Pulmonary artery endothelial cell (primary cell): ENCODE measurements around the gene AKAP6. TPM values are rescaled to one million over a fixed set of nuclear protein-coding genes. Genes with fewer than 3 reads are reported as not detected.
"Not testable (repeated sequence)": the region's sequence is repeated elsewhere in the genome, so short reads cannot be mapped to it uniquely, and the experiment has no call there.

Experiments used
- DNase-seq: peaks from one replicate; pipeline ENCODE4 v3.0.0-alpha.2; 2011; ENCODE audit warnings: low read depth, low spot score
- total RNA-seq: library from RNA; depleted of rRNA; stranded (reverse); fragments of >200 nt; gene quantifications from 2 replicates; pipeline ENCODE4 v1.2.3, GENCODE V29; 2014

Gene AKAP6
- total RNA-seq, 1 donor from 2014 or later: 0.26 TPM

- no peak for DNase-seq
Measured at GRCh38 chr14:32368107-32368506, 39.0 kb downstream of the AKAP6 start.

DNA sequence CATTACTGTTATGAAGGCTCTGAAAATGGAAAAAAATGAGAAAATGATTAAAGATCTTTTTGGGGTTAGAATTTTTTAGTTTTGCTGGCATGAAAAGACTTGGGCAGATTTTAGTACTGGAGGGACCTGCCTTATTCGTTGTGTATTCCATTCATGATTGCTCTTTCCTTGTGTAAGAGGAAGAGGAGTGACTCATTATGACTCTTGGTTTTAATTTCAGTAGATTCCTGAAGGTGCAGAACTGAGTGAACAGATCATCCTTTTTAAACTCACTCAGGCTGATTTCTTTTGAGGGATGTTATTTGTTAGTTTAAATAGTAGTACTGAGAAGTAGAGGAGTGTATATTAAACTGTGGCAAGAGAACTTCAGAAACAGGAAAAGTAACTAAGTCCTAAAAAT, 41.6 kb downstream of the AKAP6 start:
- DNase-seq: peak; percentile 8

DNA sequence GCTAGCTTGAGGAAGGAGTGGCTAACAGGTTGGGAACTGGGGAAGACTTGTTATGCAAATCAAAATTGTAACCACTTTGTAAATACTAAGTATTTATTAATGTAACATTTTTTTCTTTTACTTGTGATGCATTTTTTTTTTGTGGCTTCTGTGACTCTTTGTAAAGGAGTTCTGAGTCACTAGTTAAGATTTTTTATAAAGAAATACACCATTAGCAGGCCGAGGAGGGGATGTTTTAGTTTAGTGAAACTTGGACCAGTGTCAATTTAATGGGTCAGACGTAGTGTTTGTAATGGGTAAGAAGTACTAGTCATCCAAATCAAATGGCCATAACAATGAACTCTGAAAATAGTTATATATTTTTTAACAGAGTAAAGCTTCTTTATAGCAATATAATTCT, 43.1 kb downstream of the AKAP6 start:
- DNase-seq: no peak

DNA sequence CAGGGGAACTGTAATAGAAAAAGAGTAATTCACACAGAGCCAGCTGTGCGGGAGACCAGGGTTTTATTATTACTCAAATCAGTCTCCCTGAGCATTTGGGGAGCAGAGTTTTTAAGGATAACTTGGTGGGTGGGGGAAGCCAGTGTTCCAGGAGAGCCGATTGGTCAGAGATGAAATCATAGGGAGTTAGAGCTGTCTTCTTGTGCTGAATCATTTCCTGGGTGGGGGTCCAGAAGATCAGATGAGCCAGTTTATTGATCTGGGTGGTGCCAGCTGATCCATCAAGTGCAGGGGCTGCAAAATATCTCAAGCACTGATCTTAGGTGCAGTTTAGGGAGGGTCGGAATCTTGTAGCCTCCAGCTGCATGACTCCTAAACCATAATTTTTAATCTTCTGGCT, 44.1 kb downstream of the AKAP6 start:
- DNase-seq: not testable (repeated sequence)

- no peak for DNase-seq
Measured at GRCh38 chr14:32374155-32374554, 45.1 kb downstream of the AKAP6 start.

GRCh38 chr14:32375663-32376062, 46.6 kb downstream of the AKAP6 start:
- no peak for DNase-seq

- DNase-seq: no peak
Measured at GRCh38 chr14:32377046-32377646, 48.0 kb downstream of the AKAP6 start.

DNA sequence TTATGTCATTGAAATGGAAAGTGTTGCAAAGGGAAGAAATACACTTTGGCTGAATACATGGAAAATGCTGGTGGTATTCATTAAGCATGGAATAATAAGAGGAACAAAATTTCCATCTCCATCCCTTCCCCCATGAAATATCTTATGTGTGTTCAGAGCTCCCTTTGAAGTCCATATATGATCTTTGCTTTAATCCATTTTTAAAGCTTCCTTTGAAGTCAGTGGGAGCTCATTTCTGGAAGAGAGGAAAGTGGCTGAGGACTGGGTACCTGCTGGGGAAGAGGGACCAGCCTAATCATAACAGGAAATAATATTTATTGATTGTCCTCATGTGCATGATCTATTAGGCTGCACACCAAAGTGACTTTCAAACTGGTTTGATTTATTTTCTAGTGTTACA, 49.2 kb downstream of the AKAP6 start:
- DNase-seq: no peak

DNA sequence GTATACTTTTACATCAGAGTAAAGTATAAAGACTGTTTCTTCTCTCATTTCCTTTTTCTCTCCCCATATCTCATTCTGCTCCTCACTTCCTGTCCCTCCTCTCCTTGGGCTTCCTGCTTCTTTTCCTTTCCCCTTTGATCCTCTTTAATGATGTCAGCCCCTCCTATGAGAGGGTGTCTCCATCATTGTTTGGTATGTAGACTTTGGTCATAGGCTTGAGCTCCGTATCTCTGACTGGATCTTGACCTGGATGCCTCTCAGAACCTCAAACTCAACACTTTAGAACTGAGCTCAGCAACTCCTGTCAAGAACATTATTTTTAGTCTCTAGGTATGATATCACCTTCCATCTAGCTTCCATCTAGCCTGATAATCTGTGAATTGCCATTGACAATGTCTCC, 50.3 kb downstream of the AKAP6 start:
- DNase-seq: no peak

DNA sequence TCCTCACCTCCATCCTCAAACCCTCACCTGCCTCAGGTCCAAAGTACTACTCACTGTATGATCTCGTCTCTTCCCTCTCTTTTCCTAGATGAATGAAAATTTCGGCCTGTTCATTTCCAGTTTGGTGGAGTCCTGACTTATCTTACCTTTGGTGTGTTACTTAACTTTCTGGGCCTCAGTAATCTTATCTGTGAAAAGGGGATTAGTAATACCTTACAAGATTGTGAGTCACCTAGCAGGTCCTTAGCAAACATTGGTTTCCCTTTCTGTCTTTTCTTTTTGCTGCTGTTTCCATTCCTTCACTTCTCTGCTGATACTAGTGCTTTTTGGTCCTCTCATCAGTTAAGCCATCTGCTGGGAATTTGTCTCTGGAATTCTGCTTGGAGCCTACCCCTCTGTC, 52.8 kb downstream of the AKAP6 start:
- DNase-seq: no peak

GRCh38 chr14:32382704-32383103, 53.6 kb downstream of the AKAP6 start:
- no peak for DNase-seq

GRCh38 chr14:32383364-32384009, 54.4 kb downstream of the AKAP6 start:
- DNase-seq: no peak

DNA sequence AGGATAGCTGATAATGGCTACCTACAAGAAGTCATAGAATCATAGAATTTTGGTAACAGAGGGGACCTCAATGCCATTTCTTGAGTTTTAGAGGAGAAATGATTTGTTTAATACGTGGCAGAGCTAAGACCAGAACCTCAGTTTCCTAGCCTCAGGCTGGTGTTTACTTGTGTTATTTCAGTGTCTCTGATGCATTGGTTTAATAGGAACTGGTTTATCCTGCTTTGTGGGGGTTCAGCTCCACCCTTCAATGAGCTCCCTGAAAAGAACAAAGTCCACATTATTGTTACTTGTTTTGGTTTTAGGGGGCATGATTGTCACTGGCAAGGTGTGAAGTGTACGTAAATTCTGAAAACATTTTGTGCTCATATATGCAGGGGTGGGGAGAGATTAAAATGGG, 55.4 kb downstream of the AKAP6 start:
- DNase-seq: no peak

DNA sequence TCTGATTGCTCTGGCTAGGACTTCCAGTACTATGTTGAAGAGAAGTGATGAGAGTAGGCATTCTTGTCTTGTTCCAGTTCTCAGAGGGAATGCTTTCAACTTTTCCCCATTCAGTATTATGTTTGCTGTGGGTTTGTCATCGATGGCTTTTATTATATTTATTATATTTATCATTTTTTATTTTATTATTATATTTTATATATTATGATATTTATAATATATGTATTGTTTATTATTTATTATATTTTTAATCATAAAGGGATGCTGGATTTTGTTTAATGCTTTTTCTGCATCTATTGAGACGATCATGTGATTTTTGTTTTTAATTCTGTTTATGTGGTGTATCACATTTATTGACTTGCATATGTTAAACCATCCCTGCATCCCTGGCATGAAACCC, 58.2 kb downstream of the AKAP6 start:
- not testable (repeated sequence) for DNase-seq

DNA sequence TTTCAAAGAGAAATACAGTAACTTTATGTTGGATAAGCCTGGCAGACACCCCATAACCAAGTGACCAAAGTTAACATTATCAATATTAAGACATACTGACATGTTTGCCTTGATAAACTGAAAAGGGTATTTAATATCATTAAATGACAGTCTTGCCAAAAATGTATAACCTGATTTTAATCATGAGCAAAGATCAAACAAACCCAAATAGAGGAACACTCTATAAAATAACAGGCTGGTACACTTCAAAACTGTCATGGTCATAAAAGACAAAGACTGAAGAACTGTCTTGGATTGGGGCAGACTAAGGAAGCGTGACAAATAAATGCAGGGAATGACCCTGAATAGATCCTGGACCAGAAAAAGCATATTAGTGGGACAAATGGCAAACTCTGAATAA, 64.0 kb downstream of the AKAP6 start:
- no peak for DNase-seq

- DNase-seq: no peak
Measured at GRCh38 chr14:32394038-32394437, 64.9 kb downstream of the AKAP6 start.

- DNase-seq: no peak
Measured at GRCh38 chr14:32396885-32397284, 67.8 kb downstream of the AKAP6 start.

- DNase-seq: no peak
Measured at GRCh38 chr14:32397861-32398640, 69.0 kb downstream of the AKAP6 start.

- no peak for DNase-seq
Measured at GRCh38 chr14:32399920-32400319, 70.8 kb downstream of the AKAP6 start.

- no peak for DNase-seq
Measured at GRCh38 chr14:32400480-32400879, 71.4 kb downstream of the AKAP6 start.

- no peak for DNase-seq
Measured at GRCh38 chr14:32403021-32403420, 73.9 kb downstream of the AKAP6 start.

DNA sequence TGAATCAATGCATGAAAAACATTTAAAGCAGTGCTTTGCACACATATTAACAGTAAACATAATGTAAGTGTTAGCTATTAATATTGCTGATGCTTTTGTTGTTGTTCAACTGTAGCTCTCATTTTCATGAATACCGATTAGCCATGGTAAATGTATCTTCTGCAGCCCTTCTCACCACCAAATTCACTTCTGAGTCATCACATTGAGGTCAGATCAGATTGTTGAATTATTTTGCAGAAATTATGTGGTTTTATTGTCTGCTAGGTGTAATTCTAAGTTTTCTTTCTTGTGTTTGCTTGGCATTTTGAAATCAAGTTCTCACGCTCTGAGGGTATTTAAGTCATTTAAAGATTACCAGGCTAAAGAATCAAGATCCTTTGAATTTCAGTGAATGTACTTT, 74.6 kb downstream of the AKAP6 start:
- no peak for DNase-seq
